Endothelial cell of umbilical vein (primary cell): ENCODE measurements around the gene P3H2. TPM values are rescaled to one million over a fixed set of nuclear protein-coding genes. Genes with fewer than 3 reads are reported as not detected.

Experiments
- BruUV-seq: library from RNA; stranded (reverse); fragments of 400-500 nt; replicated peaks from 2 replicates; lab custom pipeline; 2021; lab: Mats Ljungman, UMichigan
- CTCF ChIA-PET: fragments of 300-600, 350-600 bp; sonication (Branson Sonifier 250); formaldehyde crosslinking; loops from one replicate; lab custom pipeline; 2021; ENCODE audit warnings: antibody characterized with exemption, inconsistent platforms; lab: Charles Lee
- POLR2A ChIA-PET: fragments of 300-600, 350-600 bp; sonication (Branson Sonifier 250); formaldehyde crosslinking; loops from one replicate; lab custom pipeline; 2021; ENCODE audit warnings: antibody characterized with exemption, inconsistent platforms; lab: Charles Lee
- DNase-seq: peaks from one replicate; pipeline ENCODE4 v3.0.0-alpha.2; 2011; ENCODE audit warnings: low read depth, low spot score
- FAIRE-seq: peaks from 2 replicates; lab custom pipeline; 2011; peaks lifted over from hg19 to GRCh38; lab: Jason Lieb, UNC
- H2AFZ ChIP-seq: 2 replicates; pipeline ENCODE4 v1.6.0; 2012; ENCODE audit warnings: low read depth, low read length, control low read depth, inconsistent platforms
- H3K27ac ChIP-seq: 2 replicates; pipeline ENCODE4 v1.5.1; 2011; ENCODE audit warnings: low read depth, mild to moderate bottlenecking, control low read depth, low read length, moderate library complexity; ENCODE audit not compliant: insufficient read depth
- H3K27me3 ChIP-seq, 2 experiments: 2 replicates each; pipeline versions ENCODE4 v1.6.0 to v1.6.1; 2011; ENCODE audit warnings: low read length in 2 of 2, mixed read lengths in 1 of 2; ENCODE audit not compliant: control insufficient read depth in 2 of 2, insufficient read depth in 2 of 2
- H3K36me3 ChIP-seq, 2 experiments: 2 replicates in 1 of 2; 3 replicates in 1 of 2; pipeline ENCODE4 v1.5.1; 2011; ENCODE audit warnings: low read length in 2 of 2, mild to moderate bottlenecking in 1 of 2, moderate library complexity in 1 of 2; ENCODE audit not compliant: control insufficient read depth in 2 of 2, insufficient read depth in 2 of 2; ENCODE audit errors: extremely low read depth in 1 of 2
- H3K4me1 ChIP-seq: 3 replicates; pipeline ENCODE4 v1.5.1; 2011; ENCODE audit warnings: mild to moderate bottlenecking, low read length; ENCODE audit not compliant: control insufficient read depth, insufficient read depth; ENCODE audit errors: extremely low read depth
- H3K4me2 ChIP-seq: 2 replicates; pipeline ENCODE4 v1.6.1; 2011; ENCODE audit warnings: low read length, control low read depth, mixed read lengths; ENCODE audit not compliant: insufficient read depth
- H3K4me3 ChIP-seq, 3 experiments: fragments of 200-600 bp in 1 of 3; sonication (generic), shearing (Covaris generic) in 1 of 3; replicated peaks in 1 of 3; 2 replicates each; pipeline ENCODE4 v1.5.1; 2011 to 2016; ENCODE audit warnings: control low read depth in 3 of 3, low read length in 3 of 3, mild to moderate bottlenecking in 2 of 3, inconsistent platforms in 1 of 3, low read depth in 1 of 3, moderate library complexity in 1 of 3; ENCODE audit not compliant: insufficient read depth in 1 of 3
- H3K79me2 ChIP-seq: 2 replicates; pipeline ENCODE4 v1.6.0; 2012; ENCODE audit warnings: low read length, inconsistent platforms; ENCODE audit not compliant: control insufficient read depth, insufficient read depth
- H3K9ac ChIP-seq: replicated peaks from 2 replicates; pipeline ENCODE3; 2011; ENCODE audit warnings: low read length, control low read depth; ENCODE audit not compliant: insufficient read depth; ENCODE audit errors: extremely low read depth
- H3K9me1 ChIP-seq: replicated peaks from 3 replicates; pipeline ENCODE4 v1.6.0; 2011; ENCODE audit warnings: mild to moderate bottlenecking, low read length; ENCODE audit not compliant: control insufficient read depth, insufficient read depth; ENCODE audit errors: extremely low read depth
- H3K9me3 ChIP-seq: replicated peaks from 2 replicates; pipeline ENCODE4 v1.5.1; 2012; ENCODE audit warnings: low read length, inconsistent platforms; ENCODE audit not compliant: control insufficient read depth, insufficient read depth
- H4K20me1 ChIP-seq: replicated peaks from 2 replicates; pipeline ENCODE3; 2011; ENCODE audit warnings: mild to moderate bottlenecking, low read length; ENCODE audit not compliant: control insufficient read depth, insufficient read depth; ENCODE audit errors: extremely low read depth
- CTCF ChIP-seq, 2 donors: IDR thresholded peaks; 1 replicate in 1 of 2; 2 replicates in 1 of 2; pipeline ENCODE4 v1.5.1; 2011; ENCODE audit warnings: low read length in 2 of 2, mild to moderate bottlenecking in 2 of 2, moderate library complexity in 2 of 2, control low read depth in 1 of 2, inconsistent platforms in 1 of 2, low read depth in 1 of 2; ENCODE audit not compliant: insufficient read depth in 1 of 2; ENCODE audit errors: extremely low read depth in 1 of 2
- EZH2 ChIP-seq: IDR thresholded peaks from 2 replicates; pipeline ENCODE4 v1.6.1; 2012; ENCODE audit warnings: borderline replicate concordance, low read depth, mild to moderate bottlenecking, moderate library complexity, low read length, inconsistent platforms; ENCODE audit not compliant: severe bottlenecking
- FOS ChIP-seq: IDR thresholded peaks from 2 replicates; pipeline ENCODE4 v1.6.1; 2011; ENCODE audit warnings: mild to moderate bottlenecking, low read length, moderate library complexity, borderline replicate concordance; ENCODE audit not compliant: insufficient read depth
- GATA2 ChIP-seq: IDR thresholded peaks from 2 replicates; pipeline ENCODE4 v1.7.0; 2011; ENCODE audit warnings: low read depth, mild to moderate bottlenecking, moderate library complexity, mixed read lengths, low read length; ENCODE audit not compliant: insufficient read length, insufficient read depth
- JUN ChIP-seq: IDR thresholded peaks from 2 replicates; pipeline ENCODE4 v1.6.1; 2011; ENCODE audit warnings: borderline replicate concordance, low read depth; ENCODE audit not compliant: insufficient read length, insufficient read depth
- MYC ChIP-seq: IDR thresholded peaks from one replicate; pipeline ENCODE4 v1.6.1; 2011; ENCODE audit warnings: mild to moderate bottlenecking, low read depth, low read length
- POLR2A ChIP-seq: IDR thresholded peaks from 2 replicates; pipeline ENCODE4 v1.6.1; 2012; ENCODE audit warnings: low read depth, mild to moderate bottlenecking, control low read depth, low read length
- POLR2AphosphoS5 ChIP-seq: IDR thresholded peaks from 2 replicates; pipeline ENCODE4 v1.6.1; 2012; ENCODE audit warnings: low read depth, mild to moderate bottlenecking, control low read depth, low read length, moderate library complexity; ENCODE audit not compliant: insufficient read depth
- dilution Hi-C: fragments of 300-500 bp; cut with MboI; formaldehyde crosslinking; loops from one replicate; pipeline ENCODE4 v1.15.0; 2019; ENCODE audit warnings: low sequenced_read_pairs; ENCODE audit not compliant: extremely low pct_ligation_motif_present
- intact Hi-C: fragments of 100-400 bp; cut with micrococcal nuclease; formaldehyde crosslinking; loops from one replicate; pipeline ENCODE4 v1.10.0; 2022
- polyA plus RNA-seq, 4 experiments: library from polyadenylated mRNA; depleted of rRNA in 3 of 4; stranded (reverse) in 3 of 4; unstranded in 1 of 4; fragments of >200 nt; gene quantifications; 2 replicates each; pipeline versions ENCODE4 v1.2.1 to v1.2.3, GENCODE V29; 2011 to 2012; ENCODE audit warnings: missing spikeins in 1 of 4
- total RNA-seq: library from RNA; stranded (reverse); gene quantifications from 2 replicates; pipeline ENCODE4 v1.2.3, GENCODE V29; 2021
- TF ChIP-seq, protein P1 (sequence below): IDR thresholded peaks from 2 replicates; pipeline ENCODE4 v1.6.1; 2011; ENCODE audit not compliant: insufficient read depth, insufficient read length

The P3H2 gene
- total and polyA plus RNA-seq, 2 donors (not counting 3 experiments of a cell fraction or from before 2014, with no cell fraction given): 6.6 to 6.8 TPM

DNA sequence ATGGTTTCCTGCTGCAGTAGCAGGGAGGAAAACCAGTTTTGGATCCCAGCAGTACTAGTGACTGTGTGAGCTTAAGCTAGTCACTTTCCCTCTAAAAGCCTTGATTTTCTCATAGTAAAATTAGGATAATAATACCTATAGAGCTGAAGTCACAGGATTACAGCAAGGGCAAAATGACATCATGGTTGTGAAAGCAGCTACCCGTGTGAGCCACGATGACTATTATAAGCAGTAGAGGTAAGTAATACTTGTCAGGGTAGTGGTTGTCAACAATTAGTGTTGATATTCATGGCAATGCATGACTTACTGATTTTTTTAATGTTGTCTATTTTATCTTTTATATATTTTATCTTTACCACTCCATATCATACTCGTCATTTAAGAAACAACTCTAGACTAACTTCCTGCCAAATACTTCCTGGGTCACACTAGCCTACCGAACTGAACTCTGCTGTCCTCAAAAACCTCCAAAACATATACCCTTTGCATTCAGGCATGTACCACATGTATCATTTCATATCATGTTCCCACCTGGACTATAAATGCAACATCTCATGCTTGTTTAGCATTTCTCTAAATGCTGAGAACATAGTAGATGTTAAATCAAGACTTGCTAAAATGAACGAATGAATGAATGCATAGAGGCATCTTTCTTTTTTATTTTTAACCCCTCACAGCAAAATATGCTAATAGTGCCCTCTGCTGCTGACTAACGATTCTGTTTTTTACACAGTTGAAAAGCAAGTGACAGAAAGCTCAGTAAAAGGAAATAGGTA is 172.6 kb downstream of the P3H2 start:
- Histone ChIP-seq H3K9ac (no peak overlapping the region), H3K79me2 (no peaks in the 10 kb centered on the region), H3K27ac (no peak overlapping the region), H2AFZ (no peak overlapping the region), H3K4me1 (no peaks in the 10 kb centered on the region), H3K9me1 (no peaks in the 10 kb centered on the region), H3K9me3 (no peaks in the 10 kb centered on the region), H4K20me1 (no peaks in the 10 kb centered on the region), H3K36me3 (no peaks in the 10 kb centered on the region), H3K27me3 (peaks cover 2 to 4% of the 10 kb centered on the region in 2 experiments), H3K4me3 (no peak overlapping the region), H3K4me2 (no peak overlapping the region)
- intact Hi-C loops (loop anchor here (1.0 to 5.0 kb wide), 3 partner anchors 162 to 678 kb away; no protein-coding TSS in a partner anchor), dilution Hi-C loops (no loop called here)
- no TSS peak for BruUV-seq
- peak; percentile 64 for FAIRE-seq
- peak; percentile 59 for DNase-seq
- ChIA-PET CTCF (interaction anchor here (0.5 to 3.7 kb wide), 98 partner anchors 9 to 1925 kb away, joined by 3 to 158 read pairs (median 4); partner anchors contain the start of genes CLDN1 and TP63), POLR2A (no interaction called here)
- peak; percentile 37 to 39 for TF ChIP-seq CTCF (IDR thresholded peaks at IDR 0.05; ENCODE audit: extremely low read depth in 1 of 2, insufficient read depth in 1 of 2, low read depth in 1 of 2, low read length in 2 of 2)
- TF ChIP-seq EZH2: no peak

- no peak overlapping the region for H3K4me3 ChIP-seq
Measured at GRCh38 chr3:189947068-189947467, 173.6 kb downstream of the P3H2 start.

More at GRCh38 chr3:189947068-189947467, 173.6 kb downstream of the P3H2 start:
- Histone ChIP-seq H3K9me3 (no peaks in the 10 kb centered on the region), H3K4me2 (no peak overlapping the region), H3K9ac (no peak overlapping the region), H3K36me3 (no peaks in the 10 kb centered on the region), H3K79me2 (no peaks in the 10 kb centered on the region), H3K9me1 (no peaks in the 10 kb centered on the region), H4K20me1 (no peaks in the 10 kb centered on the region), H2AFZ (no peak overlapping the region), H3K27me3 (peaks cover 0 to 4% of the 10 kb centered on the region in 2 experiments), H3K27ac (no peak overlapping the region), H3K4me1 (no peaks in the 10 kb centered on the region)
- dilution Hi-C loops: no loop called here
- intact Hi-C loops: loop anchor here (5.0 kb wide), 1 partner anchor 215 kb away; no protein-coding TSS in a partner anchor
- no peak for FAIRE-seq
- TF ChIP-seq FOS: no peak
- no peak for TF ChIP-seq GATA2
- TF ChIP-seq, protein P1, sequence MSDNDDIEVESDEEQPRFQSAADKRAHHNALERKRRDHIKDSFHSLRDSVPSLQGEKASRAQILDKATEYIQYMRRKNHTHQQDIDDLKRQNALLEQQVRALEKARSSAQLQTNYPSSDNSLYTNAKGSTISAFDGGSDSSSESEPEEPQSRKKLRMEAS: no peak
- no peak for TF ChIP-seq POLR2A
- TF ChIP-seq CTCF (IDR thresholded peaks at IDR 0.05; ENCODE audit: extremely low read depth in 1 of 2, insufficient read depth in 1 of 2, low read depth in 1 of 2, low read length in 2 of 2): no peak
- no peak for TF ChIP-seq MYC
- no peak for TF ChIP-seq EZH2
- no peak for TF ChIP-seq POLR2AphosphoS5
- no peak for TF ChIP-seq JUN
- CTCF ChIA-PET: interaction anchor here (0.9 to 3.7 kb wide), 9 partner anchors 9 to 716 kb away, joined by 3 to 158 read pairs (median 12); no protein-coding TSS in a partner anchor
- POLR2A ChIA-PET: no interaction called here
- DNase-seq: no peak
- no TSS peak for BruUV-seq
